Measurements from ENCODE around the gene DDX20.

DNA sequence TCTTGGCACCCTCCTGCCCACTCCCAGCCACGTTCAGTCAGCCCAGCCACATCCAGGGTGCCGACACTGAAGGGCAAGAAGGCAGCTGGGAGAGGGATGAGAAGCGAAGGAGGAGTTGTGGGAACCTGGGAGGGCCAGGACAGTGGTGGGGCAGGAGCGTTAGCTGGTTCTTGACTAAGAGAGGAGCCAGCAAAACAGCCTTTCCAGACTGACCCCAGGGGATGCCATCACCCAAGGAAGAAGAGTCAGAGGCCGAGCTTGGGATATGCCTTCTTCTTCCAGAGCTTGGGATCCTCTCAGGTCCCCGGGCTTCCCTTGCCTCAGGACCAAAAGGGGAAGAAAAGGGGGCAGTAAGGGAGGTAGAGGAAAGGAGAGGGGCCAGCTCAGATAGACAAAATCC lies 23.7 kb upstream of the DDX20 start:
- TF ChIP-seq POLR2A (IDR thresholded peaks at IDR 0.05): no peak
- TF ChIP-seq EP300 (IDR thresholded peaks at IDR 0.05): no peak
- TF ChIP-seq, protein P1, sequence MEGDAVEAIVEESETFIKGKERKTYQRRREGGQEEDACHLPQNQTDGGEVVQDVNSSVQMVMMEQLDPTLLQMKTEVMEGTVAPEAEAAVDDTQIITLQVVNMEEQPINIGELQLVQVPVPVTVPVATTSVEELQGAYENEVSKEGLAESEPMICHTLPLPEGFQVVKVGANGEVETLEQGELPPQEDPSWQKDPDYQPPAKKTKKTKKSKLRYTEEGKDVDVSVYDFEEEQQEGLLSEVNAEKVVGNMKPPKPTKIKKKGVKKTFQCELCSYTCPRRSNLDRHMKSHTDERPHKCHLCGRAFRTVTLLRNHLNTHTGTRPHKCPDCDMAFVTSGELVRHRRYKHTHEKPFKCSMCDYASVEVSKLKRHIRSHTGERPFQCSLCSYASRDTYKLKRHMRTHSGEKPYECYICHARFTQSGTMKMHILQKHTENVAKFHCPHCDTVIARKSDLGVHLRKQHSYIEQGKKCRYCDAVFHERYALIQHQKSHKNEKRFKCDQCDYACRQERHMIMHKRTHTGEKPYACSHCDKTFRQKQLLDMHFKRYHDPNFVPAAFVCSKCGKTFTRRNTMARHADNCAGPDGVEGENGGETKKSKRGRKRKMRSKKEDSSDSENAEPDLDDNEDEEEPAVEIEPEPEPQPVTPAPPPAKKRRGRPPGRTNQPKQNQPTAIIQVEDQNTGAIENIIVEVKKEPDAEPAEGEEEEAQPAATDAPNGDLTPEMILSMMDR (IDR thresholded peaks at IDR 0.05): no peak
- TF ChIP-seq POLR2AphosphoS5 (IDR thresholded peaks at IDR 0.05): no peak

Measured in upper lobe of left lung (tissue), 4 donors.